ENCODE measurements around the gene LSM3.
"Not testable (repeated sequence)": the region's sequence is repeated elsewhere in the genome, so short reads cannot be mapped to it uniquely, and the experiment has no call there.

Gene LSM3

GRCh38 chr3:14223595-14223994 lies 45.0 kb downstream of the LSM3 start:
- DNase-seq: no peak

GRCh38 chr3:14224895-14225294 lies 46.3 kb downstream of the LSM3 start:
- no peak for DNase-seq

DNA sequence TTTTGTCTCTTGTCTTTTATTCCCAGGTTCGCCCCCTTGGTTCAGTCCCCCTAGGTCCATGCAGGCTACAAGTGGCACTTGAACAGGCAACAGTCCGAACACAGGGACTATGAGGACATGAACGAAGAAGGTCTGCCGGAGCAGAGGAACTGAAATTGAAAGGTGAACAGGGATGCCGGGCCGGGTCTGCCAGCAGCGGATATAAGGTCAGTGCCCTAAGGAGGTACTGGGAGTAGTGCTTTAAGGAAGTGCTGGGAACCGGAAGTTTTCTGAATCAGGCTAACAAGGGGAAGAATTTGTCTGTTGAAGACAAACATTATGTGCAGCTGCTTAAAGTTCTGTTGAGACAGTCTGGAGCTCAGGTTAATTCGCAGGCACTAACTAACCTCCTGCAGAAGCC lies 46.8 kb downstream of the LSM3 start:
- DNase-seq: peak; percentile 47

DNA sequence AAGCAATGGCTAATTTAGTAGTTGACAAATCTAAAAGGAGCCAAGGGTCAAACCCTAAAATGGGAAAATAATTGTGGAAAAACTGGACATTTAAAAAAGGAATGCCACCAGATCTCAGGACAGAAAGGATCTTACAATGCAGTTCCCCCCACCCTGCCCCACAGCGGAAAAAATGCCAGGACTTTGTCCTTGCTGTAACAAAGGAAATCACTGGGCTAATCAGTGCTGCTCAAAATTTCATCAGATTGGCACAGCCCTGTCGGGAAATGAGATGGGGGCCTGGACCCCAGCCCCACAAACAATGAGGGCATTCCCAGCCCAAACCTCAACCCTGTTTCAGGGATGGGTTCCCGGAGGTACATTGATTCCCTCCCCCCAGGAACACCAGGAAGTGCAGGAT lies 47.7 kb downstream of the LSM3 start:
- not testable (repeated sequence) for DNase-seq

GRCh38 chr3:14227856-14228255 lies 49.2 kb downstream of the LSM3 start:
- DNase-seq: no peak

- DNase-seq: peak; percentile 22
These were observed 50.3 kb downstream of the LSM3 start for GRCh38 chr3:14228681-14229470.

- not testable (repeated sequence) for DNase-seq
These were observed 51.1 kb downstream of the LSM3 start for GRCh38 chr3:14229695-14230094.

GRCh38 chr3:14230729-14231128 lies 52.1 kb downstream of the LSM3 start:
- DNase-seq: no peak

DNA sequence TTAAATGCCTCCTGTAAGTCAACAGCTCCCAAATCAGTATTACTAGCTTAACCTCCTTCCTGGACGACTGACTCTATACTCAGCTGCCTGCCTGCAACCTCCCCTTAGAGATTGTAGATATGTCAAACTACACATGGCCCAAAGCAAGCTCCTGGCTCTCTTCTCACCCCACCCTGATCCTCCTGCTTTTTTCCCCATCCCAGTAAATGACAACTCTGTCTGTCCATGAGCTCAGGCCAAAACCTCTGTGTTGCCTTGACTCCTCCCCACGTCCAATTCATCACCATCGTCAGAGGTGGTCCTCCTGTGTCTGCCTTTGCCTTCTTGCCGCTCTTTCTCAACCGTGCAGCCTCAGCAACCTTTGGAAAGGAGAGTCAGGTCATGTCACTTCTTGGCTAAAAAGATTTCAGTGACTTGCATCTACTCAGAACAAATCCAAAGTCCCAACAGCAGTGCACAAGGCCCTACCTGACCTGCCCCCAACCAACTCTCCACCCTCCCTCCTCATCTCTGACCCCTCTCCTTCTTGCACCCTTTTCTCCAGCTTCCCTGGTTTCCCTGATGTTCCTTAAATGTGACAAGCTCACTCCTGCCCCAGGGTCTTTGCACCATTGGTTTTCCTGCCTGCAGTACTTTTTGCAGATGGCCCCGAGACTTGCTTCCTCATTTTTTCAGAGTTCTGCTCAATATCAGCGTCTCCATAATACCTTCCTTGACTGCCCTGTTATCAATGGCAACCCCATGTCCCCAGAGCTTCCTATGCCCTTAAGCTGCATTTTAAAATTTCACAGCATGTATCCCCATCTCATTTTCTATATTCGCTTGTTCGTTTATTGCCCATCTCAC lies 52.8 kb downstream of the LSM3 start:
- no peak for DNase-seq

GRCh38 chr3:14231998-14232501 lies 53.4 kb downstream of the LSM3 start:
- no peak for DNase-seq

DNA sequence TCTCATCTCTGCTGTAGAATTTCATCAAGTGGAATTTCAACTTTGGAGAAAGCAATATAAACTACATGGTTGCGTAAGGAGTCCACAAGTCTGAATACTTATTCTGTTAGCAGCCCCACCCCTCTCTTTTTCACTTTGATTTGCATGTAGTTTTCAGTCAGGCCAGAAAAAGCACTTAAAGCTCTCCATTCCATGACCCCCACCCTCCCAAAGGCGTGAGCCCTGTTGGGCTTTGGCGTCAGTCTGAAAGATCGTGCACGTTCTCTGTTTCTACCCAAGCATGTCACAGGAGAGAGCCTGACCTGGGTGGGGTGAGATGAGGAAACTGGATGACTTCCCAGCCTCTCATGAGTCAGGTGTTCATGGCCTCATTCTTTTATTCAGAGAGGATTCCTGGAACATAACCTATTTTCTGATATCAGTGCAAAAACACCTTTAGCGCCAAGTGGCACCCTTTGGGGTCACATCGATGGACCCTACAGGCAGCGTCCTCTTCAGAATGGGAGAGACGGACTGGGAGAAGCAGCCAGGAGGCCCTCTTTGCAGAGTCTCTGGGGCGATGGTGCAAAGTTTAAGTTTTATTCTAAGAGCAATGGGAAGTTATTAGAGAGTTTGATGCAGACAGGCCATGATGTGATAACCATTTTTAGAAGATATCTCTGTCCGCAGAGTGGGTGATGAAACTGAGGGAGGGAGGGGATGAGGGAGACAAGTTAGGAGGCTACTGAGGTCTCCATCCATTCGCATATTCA lies 55.8 kb downstream of the LSM3 start:
- no peak for DNase-seq

DNA sequence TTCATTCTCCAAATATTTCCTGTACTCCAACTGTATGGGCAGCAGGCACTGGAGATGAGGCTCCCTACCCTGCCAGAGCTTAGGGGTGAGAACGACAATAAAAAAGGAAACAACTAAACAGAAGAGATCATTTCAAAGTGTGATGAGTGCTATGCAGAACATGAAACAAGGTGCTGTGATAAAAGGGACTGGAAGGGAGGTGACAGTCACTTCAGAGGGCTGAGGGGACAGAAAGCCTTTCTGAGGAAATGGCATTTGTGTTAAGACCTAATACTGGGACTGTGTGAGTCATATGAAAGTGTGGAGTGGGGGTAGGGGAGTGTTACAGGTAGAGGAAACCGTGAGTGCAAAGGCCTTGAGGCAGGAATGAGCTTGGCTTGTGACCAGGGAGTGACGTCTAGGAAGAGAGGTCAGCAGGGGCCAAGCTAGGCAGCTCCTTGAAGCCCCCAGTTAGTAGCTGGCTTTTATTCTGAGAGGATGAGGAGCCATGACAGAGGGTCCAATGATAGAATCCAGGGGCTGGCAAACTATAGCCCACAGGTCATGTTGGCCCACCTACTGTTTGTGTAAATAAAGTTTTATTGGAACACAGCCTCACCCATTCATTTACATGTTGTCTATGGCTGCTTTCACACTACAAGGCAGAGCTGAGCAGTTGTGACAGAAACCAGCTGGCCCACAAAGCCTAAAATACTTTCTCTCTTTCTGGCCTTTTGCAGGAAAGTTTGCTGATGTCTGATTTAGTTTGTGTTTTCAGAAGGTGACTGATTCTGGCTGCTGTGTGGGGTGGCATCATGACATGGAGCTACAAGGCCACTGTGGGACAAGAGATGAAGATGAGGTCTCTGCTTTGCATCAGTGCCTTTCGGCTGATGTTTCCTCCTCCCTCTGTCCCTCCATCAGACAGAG lies 56.6 kb downstream of the LSM3 start:
- DNase-seq: no peak

DNA sequence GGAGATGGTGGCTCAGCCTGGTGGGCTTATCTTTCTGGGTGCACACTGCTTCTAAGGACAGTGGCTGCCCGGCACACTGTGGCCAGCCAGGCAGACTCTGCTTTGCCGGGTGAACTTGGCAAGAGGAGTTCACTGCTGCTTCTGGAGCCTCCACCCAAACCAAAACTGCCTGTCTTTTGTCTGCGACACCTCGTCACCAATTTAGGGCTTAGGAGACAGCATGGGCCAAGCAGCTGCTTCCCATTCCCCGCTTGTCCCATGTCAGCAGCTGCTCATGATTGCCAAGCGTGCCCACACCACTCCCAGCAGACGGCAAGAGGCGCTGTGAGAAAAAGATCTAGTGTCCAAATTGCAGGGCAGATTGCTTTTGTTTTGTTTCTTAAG lies 57.3 kb downstream of the LSM3 start:
- DNase-seq: no peak

DNA sequence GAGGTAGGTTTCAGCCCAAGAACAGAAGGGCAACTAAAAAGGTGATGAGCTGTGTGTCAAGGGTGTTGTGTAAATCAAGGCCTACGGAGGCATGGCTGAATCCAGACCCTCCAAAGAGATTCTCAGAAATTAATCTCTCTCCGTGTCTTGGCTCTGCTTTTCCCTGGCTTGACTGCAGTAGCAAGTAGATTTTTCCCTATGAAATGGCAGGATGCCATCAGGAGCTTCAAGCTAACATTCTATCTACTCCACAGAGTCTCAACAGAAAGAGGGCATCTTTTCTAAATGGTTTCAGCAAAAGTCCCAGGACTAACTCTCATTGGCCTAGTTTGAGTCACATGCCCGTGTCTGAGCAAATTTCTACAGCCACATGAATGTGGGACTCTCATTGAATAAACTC lies 58.3 kb downstream of the LSM3 start:
- DNase-seq: no peak

DNA sequence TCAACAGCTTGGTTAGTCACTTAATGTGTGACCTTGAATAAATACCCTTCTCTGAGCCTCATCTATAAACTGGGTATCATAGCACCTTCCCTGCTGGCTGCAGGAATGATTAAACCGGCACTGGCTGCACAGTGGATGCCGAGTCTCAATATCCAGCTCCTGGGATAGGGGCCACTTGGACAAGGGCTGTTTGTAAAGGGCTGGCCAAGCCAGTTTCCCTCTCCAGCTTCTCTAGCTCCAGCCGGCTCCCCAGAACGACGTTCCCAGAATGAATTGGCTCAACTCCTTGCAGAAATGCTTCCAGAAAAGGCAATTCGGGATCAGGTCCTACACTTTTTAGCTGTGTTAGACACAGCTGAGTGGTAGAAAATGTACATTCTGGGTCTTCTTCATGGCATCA lies 58.8 kb downstream of the LSM3 start:
- DNase-seq: no peak

DNA sequence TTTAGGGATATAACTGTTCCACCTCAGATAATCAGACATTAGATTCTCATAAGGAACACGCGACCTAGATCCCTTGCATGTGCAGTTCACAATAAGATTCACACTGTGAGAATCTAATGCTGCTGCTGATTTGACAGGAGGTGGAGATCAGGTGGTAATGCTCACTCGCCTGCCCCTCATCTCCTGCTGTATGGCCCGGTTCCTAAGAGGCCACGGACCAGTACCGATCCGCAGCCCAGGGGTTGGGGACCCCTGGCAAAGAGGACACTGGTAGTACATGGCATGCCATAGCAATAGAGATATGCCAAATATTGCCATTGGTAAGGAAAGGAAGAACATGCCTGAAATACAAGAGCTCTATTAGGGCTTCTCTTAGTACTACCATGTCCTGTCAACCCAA lies 59.7 kb downstream of the LSM3 start:
- no peak for DNase-seq

DNA sequence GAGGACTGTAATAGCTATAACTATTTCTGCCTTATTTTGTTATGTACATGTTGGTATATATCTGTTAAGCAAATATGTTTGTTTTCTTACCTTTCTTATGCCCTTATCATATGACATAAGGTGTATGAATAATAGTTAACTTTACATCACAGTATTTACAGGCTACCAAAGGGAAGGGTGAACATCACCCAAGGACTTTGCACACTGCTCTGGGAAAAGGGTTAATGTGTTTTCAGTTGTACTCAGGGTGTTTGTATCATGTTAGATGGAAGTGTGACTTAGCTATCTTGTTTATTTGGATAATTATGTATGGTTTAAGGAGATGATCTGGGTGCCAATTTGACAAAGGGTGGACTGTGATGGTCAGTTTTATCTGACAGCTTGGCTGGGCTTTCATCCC lies 60.3 kb downstream of the LSM3 start:
- no peak for DNase-seq

- no peak for DNase-seq
These were observed 61.3 kb downstream of the LSM3 start for GRCh38 chr3:14239940-14240339.

- no peak for DNase-seq
These were observed 61.7 kb downstream of the LSM3 start for GRCh38 chr3:14240366-14240765.

DNA sequence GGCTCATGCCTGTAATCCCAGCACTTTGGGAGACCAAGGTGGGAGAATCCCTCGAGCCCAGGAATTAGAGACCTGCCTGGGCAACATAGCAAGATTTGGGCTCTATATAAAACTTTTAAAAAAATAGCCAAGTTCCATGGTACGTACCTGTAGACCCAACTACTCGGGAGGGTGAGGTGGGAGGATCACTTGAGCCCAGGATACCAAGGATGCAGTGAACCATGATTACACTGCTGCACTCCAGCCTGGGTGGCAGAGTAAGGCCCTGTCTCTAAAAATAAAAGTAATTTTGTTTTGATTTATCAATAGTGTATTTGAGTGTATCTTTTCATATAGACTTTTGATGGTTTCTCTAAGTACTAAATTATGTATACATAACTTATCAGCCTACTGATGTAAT lies 63.1 kb downstream of the LSM3 start:
- DNase-seq: no peak

DNA sequence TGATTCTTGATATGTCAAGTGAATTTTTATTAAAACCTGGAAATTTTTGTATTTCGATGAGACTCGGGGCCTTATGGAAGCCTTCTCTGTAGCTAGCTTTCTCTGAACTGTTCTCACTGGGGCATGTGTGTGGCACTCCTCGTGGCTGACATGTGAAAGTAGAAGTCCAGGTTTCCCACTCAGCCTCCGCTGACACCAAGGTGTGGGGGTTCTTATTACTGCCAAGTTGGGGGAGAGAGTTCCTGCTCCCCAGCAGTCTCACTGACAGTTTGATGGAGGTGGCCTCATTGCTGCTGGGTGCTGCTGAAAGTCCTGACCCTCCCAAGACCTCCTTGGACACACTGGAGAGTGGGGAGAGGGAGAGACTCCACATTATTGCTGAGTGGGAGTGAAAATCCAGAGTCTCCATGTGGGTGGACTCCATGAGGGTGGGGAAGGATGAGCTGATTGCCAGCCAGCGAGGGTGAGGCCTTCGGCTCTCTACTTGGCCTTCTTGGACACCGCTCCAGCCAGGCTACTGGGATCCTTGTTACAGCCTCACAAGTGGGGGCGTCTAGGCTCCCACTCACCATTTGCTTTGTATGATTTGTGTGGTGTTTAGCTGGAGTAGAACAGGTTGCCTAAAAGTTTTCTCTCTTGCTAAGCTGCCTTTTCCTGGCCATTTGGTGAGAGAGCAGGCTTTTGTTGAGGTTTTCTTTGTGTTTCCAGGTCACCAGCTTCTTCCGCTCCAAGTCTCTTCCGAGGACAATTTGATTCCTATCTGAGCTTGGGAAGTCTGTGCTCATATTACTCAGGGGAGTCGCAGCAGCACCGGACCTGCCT lies 64.1 kb downstream of the LSM3 start:
- no peak for DNase-seq
